GM19328 (cell line): ENCODE measurements around the gene P2RX2.

Source experiments
- ATAC-seq: cut with Tn5 transposase; IDR thresholded peaks from one replicate; pipeline ENCODE4 v1.9.1; 2021; ENCODE audit warnings: mild to moderate bottlenecking, moderate library complexity; ENCODE audit not compliant: unreplicated experiment

Gene P2RX2

GRCh38 chr12:132633398-132633797 lies 14.8 kb downstream of the P2RX2 start:
- no peak for ATAC-seq

DNA sequence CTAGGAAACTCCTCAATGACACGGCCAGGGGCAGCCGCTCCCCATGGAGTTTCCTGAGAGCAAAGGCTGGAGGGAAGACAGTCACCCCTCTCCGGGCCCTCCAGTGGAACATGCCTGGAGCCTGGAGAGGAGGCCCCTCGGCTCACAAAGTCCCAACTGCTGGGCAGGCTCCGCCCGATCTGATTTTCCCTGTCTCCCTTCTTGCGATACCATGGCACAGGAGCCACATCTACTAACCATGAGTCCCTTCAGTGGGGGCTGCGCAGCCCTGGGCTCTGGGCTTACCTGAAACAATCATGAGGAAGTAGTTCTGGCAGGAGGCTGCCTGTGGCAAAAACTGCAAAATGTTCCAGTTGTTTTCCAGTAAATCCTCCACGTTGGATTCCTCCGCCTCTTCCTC lies 15.3 kb downstream of the P2RX2 start:
- no peak for ATAC-seq

DNA sequence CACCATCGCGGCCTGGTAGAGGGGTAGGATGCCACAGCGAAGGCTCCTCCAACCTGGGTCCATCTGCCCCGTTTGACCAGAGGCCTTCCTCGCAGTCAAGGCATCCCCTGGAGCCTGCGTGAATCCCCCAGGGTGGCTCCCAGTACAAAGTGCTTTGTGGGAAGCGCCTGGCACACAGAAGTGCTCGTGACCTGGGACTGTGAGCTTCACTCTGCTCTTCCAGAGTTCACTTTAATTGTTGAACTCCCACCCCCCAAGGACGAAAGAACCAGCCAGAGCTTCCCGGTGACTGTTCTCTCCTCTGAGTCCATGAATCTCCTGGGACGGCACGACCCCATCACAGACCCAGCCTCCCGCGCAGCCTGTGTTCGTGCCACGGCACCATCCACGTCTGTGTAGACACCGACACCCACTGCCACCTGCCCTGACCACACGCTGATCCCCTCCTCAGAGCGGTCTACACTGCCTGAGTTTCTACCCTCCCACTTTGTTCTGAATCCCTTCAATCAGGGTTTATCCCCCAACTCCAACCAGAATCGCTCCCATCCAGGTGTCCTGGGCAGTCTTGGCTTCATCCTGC lies 15.9 kb downstream of the P2RX2 start:
- no peak for ATAC-seq

DNA sequence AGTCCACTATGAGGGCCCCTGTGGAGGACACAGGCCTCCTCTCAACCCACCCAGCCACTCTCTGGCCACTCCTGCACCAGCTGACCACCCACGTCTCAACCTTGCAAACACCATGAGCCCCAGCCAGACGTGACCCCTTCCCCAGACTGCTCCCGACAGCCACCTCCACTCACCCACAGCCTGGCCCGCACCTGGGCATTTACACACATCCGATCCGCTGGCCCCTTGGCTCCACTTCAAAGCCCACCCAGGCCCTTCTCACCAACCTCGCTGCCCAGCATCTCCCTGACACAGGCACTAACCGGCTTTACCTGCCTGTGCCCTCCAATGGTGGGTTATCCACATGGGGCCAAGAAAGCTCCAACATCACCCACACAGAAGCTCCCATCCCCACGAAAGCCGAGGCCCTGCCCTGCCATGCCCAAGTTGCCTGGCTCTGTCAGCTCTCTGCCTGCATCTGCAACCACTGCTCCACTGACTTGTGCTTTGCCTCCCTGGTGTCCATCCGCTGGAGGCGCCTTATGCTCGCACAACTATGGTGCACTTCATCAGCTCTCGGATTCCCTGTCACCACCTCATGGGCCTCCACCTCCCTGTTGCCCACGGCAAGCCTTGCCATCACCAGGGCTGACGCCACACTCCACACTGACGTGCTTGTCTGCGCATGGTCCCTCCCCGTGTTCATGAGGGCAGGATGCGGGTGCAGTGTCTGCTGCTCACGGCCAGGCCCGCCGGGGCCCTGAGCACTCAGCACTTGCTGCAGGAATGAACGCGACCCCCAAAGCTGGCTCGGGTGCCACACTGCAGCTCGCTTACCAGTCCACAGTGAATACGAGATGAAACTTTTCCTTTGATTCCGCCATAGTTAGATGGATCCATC lies 16.7 kb downstream of the P2RX2 start:
- ATAC-seq: no peak

- ATAC-seq: no peak
These were observed 19.2 kb downstream of the P2RX2 start for GRCh38 chr12:132637811-132638210.

DNA sequence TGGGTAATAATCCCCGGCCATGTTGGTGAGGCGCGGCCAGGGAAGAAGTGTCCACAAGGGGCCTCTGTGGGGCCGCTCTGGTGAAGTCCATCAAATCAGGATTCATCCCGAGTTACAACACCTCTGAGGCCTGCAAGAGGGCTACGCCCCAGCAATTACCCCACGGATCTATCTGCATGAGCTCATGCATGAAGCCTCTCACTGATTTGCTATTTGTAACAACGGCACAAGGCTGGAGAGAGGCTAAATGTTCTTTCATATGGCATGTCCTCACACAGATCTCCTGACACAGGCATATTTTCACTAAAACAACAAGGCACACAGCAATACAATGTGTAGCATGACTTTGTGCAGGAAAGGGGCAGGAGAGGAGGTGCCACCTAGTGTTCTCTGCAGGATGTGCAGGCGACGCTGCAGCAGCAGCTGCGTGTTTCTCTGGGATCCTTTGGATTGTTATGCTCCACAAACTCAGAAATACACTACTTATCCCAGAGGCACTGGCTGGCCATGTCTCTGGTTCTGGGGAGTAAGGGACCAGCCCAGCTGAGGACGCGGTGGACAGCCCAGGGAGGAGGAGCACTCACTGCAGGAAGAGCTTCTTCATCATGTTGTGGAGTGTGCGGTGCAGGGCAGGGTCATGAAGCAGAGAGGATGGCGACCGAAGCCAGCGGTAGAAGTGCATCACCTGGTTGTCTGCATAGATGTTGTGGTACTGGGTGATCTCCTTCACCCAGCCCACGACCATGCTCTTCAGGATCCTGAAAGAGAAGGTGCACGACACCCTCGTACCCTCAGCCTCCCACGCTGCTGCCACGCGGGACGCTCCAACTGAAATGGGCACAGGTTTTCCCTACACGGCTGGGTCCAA lies 20.2 kb downstream of the P2RX2 start:
- ATAC-seq: no peak

GRCh38 chr12:132639956-132640520 lies 21.5 kb downstream of the P2RX2 start:
- ATAC-seq: no peak

- ATAC-seq: no peak
These were observed 22.4 kb downstream of the P2RX2 start for GRCh38 chr12:132640936-132641335.

DNA sequence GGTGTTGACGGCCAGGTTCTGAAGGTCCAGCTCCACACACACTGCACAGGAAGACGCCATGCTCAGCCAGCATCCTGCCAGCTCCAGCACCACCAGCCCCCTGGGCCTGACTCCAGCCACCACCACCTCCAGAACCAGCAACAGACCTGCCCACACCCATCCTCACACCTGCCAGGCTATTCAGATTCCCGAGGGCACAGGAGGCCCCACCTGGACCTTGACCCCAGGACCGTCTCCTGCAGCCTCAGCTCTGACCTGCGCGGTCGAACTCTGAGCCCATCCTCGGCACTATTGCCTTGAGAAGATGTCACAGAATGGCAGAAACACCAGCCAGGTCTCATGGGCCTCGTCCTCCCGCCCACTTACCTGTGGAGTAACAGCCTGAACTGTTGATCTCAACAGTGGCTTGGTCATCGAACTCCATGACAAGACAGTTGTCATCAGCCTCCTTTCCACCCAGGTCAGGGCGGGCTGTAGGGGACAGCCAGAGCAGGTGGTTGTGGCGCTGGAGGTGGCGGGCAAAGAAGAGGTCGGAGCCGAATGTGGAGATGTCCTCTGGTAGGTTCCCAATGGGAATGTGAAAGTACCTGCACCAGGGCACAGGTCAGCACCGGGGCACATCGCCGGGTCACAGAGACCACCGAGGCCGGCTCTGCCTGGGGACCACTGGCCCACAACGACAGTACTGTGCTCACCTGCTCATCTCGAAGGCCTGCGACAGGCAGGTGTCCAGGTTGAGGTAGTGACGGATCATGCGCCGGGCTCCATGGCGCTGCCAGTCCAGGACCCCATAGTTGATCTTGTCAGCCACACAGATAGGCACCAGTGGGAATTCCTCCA lies 23.5 kb downstream of the P2RX2 start:
- ATAC-seq: no peak

- no peak for ATAC-seq
These were observed 24.6 kb downstream of the P2RX2 start for GRCh38 chr12:132642846-132643835.

GRCh38 chr12:132646850-132647249 lies 28.3 kb downstream of the P2RX2 start:
- no peak for ATAC-seq

- ATAC-seq: no peak
These were observed 29.3 kb downstream of the P2RX2 start for GRCh38 chr12:132647858-132648257.

DNA sequence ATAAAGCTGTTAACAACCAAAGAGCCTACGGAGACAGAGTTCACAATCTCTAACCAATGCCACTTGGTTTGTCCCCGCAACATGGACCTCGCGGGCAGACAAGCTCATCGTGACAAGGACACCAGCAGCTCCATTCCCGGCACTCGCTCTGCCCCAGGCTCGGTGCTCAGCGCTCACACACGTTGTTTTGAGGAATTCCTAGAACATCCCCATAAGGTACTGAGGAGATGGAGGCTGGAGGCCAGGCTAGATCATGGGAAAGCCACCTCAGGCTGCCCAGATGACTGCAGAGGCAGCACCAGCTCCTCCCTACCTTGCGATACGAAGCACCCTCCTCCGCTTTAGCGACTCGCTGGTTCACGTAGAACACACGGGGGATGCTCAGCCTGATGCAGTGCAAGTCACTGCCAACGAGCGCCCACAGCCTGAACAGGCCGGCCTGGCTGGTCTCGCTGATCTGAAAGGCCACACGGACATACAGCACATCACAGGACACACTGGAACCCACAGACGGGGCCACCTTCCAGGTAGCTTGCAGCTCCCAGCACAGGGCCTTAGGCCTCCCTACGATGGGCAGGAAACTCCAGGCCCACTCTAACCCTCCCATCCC lies 30.1 kb downstream of the P2RX2 start:
- no peak for ATAC-seq

DNA sequence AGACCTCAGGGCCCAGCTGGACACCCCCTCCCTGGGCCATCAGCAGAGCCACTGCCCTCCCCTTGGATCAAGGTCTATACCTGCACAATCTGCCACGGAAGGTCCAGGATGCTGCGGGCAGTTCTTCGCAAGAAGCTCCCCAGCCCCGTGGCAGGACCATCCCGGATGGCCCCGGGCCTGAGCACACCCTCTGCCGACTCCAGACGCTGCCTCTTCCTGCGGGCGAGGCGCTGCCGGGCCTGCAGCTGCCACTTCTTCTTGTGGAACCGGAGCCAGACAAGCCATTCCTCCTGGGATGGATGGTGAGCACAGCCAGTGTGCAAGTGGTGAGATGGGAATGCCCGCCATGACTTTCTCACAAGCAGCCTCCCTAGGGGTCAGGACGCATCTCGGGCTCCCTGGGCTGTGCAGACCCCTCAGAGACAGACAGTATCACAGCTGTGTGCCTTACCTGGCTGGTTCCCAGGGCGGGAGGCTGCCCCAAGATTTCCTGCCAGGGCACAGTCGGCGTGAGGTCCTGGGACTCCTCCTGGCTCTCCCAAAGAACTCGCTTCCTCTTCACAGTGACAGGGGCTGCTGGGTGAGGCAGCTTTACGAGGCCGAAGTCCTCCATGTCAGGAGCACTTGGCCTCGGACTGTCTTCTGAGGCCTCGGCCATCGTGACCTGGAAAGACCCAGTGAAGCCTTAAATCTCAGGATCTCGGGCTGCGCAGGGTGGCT lies 30.8 kb downstream of the P2RX2 start:
- no peak for ATAC-seq

DNA sequence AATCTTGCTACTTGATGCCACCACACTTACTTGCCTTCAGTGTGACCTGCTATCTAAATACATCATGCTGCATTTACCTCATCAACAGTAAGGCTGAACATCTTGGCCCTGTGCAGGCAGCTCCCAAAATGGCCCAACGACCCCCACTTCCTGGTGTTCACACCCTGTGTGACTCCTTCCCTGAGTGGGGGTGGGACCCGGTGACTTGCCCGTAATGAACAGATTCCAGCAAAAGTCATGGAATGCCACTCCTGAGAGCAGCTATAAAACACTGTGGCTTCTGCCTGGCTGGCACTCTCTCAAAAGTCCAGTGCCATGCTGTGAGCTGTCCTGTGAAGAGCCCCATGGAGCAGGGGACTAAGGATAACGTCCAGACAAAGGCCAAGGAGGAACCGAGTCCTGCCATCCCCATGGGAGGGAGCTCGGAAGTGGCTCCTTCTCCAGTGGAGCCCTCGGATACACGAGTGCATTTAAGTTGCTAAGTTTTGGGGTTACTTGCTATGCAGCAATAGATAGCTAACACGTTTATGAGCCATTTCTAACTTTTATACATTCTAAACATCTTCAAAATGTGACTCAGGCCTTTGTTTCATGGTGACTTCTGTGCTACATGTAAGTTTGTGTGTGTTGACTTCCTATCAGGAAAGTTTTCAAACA lies 33.0 kb downstream of the P2RX2 start:
- ATAC-seq: no peak

DNA sequence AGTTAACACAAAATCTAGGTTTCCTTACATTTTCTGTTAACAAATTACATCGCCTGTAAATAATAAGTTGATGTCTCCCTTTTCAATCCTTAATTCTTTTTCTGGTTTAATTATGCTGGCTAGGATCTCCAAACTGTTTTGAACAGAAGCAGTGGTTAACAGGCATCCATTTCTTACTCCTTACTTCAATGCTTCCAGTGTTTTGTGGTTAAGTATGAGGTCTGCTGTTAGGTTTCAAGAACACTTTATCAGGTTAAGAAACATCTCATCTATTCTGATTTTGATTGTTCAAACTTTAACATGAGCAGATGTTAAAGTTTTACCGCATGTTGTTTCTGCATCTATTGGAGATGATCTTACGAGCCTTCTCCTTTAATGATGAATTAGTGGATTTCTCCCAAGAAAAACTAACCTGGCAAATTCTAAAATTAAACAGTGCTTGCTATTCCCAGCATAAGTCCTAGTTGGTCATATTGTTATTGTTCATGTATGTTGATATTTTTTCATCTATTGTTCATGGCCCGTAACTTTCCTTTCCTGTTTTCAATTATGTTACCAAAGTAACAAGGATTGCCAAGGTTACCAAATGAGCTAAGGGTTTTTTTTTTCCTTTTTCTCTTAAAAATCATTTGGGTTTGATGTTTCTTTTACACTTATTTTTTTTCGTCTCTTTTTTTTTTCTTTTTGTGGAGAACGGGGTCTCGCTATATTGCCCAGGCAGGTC lies 35.2 kb downstream of the P2RX2 start:
- no peak for ATAC-seq
